T-cell (primary cell): ENCODE measurements around the gene RABEP2. TPM values are rescaled to one million over a fixed set of nuclear protein-coding genes. Genes with fewer than 3 reads are reported as not detected.

Experiments used
- ATAC-seq, 4 experiments: fragments of 200-7000 bp in 3 of 4; fragments of 150-1000 bp in 1 of 4; cut with Tn5 transposase; replicated peaks in 1 of 4; 1 replicate in 3 of 4; 2 replicates in 1 of 4; pipeline ENCODE4 v1.10.0; 2021; ENCODE audit warnings: moderate library complexity in 3 of 4, mild to moderate bottlenecking in 2 of 4, moderate number of reproducible peaks in 1 of 4
- CTCF ChIA-PET, 2 donors: fragments of 300-600 bp; sonication (Branson Sonifier 250); formaldehyde crosslinking; loops; one replicate each; lab custom pipeline; 2022; ENCODE audit warnings: antibody characterized with exemption in 2 of 2; lab: Charles Lee
- POLR2A ChIA-PET, 2 donors: fragments of 300-600 bp; sonication (Branson Sonifier 250); formaldehyde crosslinking; loops; one replicate each; lab custom pipeline; 2022; ENCODE audit warnings: antibody characterized with exemption in 2 of 2; lab: Charles Lee
- DNase-seq, 35 experiments: peaks; one replicate each; pipeline versions ENCODE4 v3.0.0 to v3.0.0-alpha.2; 2013 to 2023
- H3K27ac ChIP-seq: one replicate; pipeline ENCODE4 v1.5.1; 2013; ENCODE audit warnings: low read length
- H3K27me3 ChIP-seq, 2 experiments: replicated peaks in 1 of 2; 1 replicate in 1 of 2; 2 replicates in 1 of 2; pipeline versions ENCODE4 v1.6.1 to v1.7.0; 2013; ENCODE audit warnings: low read length in 1 of 2, mixed read lengths in 1 of 2; ENCODE audit not compliant: control insufficient read depth in 2 of 2, insufficient read depth in 2 of 2; ENCODE audit errors: extremely low read depth in 1 of 2
- H3K36me3 ChIP-seq, 2 donors: 1 replicate in 1 of 2; 2 replicates in 1 of 2; pipeline versions ENCODE4 v1.6.1 to v1.7.0; 2013; ENCODE audit warnings: low read length in 1 of 2; ENCODE audit not compliant: control insufficient read depth in 2 of 2, insufficient read depth in 1 of 2; ENCODE audit errors: extremely low read depth in 1 of 2
- H3K4me1 ChIP-seq, 2 experiments: 1 replicate in 1 of 2; 2 replicates in 1 of 2; pipeline versions ENCODE4 v1.6.1 to v1.7.0; 2013; ENCODE audit warnings: low read length in 2 of 2, mixed read lengths in 1 of 2; ENCODE audit not compliant: insufficient read depth in 2 of 2, control insufficient read depth in 1 of 2; ENCODE audit errors: extremely low read depth in 1 of 2
- H3K4me3 ChIP-seq, 2 donors: 1 replicate in 1 of 2; 2 replicates in 1 of 2; pipeline versions ENCODE4 v1.5.1 to v1.7.0; 2013; ENCODE audit warnings: mild to moderate bottlenecking in 2 of 2, low read length in 1 of 2, moderate library complexity in 1 of 2; ENCODE audit not compliant: control insufficient read depth in 1 of 2; ENCODE audit errors: extremely low read depth in 1 of 2
- H3K9me3 ChIP-seq: 2 replicates; pipeline ENCODE4 v1.7.0; 2013
- H3K27ac Mint-ChIP-seq, 2 donors: one replicate each; pipeline ENCODE4 v1.8.0; 2020 to 2021; ENCODE audit warnings: mild to moderate bottlenecking in 2 of 2, mixed read lengths in 2 of 2
- H3K27me3 Mint-ChIP-seq, 2 donors: one replicate each; pipeline ENCODE4 v1.8.0; 2021 to 2022; ENCODE audit warnings: mixed read lengths in 2 of 2
- H3K36me3 Mint-ChIP-seq: one replicate; pipeline ENCODE4 v1.8.0; 2021; ENCODE audit warnings: mixed read lengths
- H3K4me1 Mint-ChIP-seq, 3 donors: one replicate each; pipeline ENCODE4 v1.8.0; 2020 to 2022; ENCODE audit warnings: mixed read lengths in 3 of 3, mild to moderate bottlenecking in 1 of 3
- H3K4me3 Mint-ChIP-seq, 3 donors: one replicate each; pipeline ENCODE4 v1.8.0; 2020 to 2022; ENCODE audit warnings: mild to moderate bottlenecking in 3 of 3, mixed read lengths in 3 of 3, moderate library complexity in 3 of 3
- H3K9me3 Mint-ChIP-seq, 3 donors: one replicate each; pipeline ENCODE4 v1.8.0; 2020 to 2022; ENCODE audit warnings: mixed read lengths in 3 of 3
- WGBS: methylation state at CpG from one replicate; pipeline ENCODE4 v1.1.5; 2013; ENCODE audit warnings: missing lambda C conversion rate; ENCODE audit not compliant: insufficient coverage; 5-methylcytosine and 5-hydroxymethylcytosine counted together
- total RNA-seq, 35 experiments: library from RNA in 6 of 35; stranded (reverse) in 6 of 35; fragments of 120-200 nt in 1 of 35; gene quantifications; one replicate each; pipeline versions ENCODE4 v1.2.1 to v1.2.4 and lab custom pipeline; 2013 to 2026

RABEP2 gene
- total RNA-seq, 5 donors from 2014 or later (not counting 1 experiment from before 2014, with no cell fraction given): 26.9 to 35.5 (median 33.5) TPM

- Histone ChIP-seq H3K4me3 (no peak overlapping the region), H3K36me3 (peaks cover 28 to 43% of the 10 kb centered on the region in 2 donors), H3K4me1 (no peaks in the 10 kb centered on the region), H3K27me3 (no peaks in the 10 kb centered on the region), H3K9me3 (no peaks in the 10 kb centered on the region), H3K27ac (no peak overlapping the region)
- CTCF ChIA-PET: interaction anchor here in 1 of 2 donors (0.6 kb wide), 1 partner anchor 23 kb away, joined by 3 read pairs; no protein-coding TSS in a partner anchor
- Mint-ChIP-seq H3K27me3 (no peaks in the 10 kb centered on the region), H3K36me3 (peaks cover 22% of the 10 kb centered on the region), H3K27ac (no peak overlapping the region), H3K4me3 (no peak overlapping the region), H3K9me3 (no peaks in the 10 kb centered on the region), H3K4me1 (no peaks in the 10 kb centered on the region)
- WGBS: 98% methylated on average over 12 of the region's 12 CpGs
- ATAC-seq: no peak
- no peak for DNase-seq
- POLR2A ChIA-PET: no interaction called here
Observed at GRCh38 chr16:28912558-28912957, 12.5 kb downstream of the RABEP2 start.

GRCh38 chr16:28910086-28911031, 14.7 kb downstream of the RABEP2 start:
- no peaks in the 10 kb centered on the region for H3K4me1 Mint-ChIP-seq
- H3K36me3 Mint-ChIP-seq: peaks cover 13% of the 10 kb centered on the region
- no peak for ATAC-seq
- no peak overlapping the region for H3K4me3 ChIP-seq
- H3K9me3 Mint-ChIP-seq: no peaks in the 10 kb centered on the region
- no peaks in the 10 kb centered on the region for H3K9me3 ChIP-seq
- H3K36me3 ChIP-seq: peaks cover 25 to 35% of the 10 kb centered on the region in 2 donors
- 89% methylated on average over 14 of the region's 19 CpGs for WGBS
- CTCF ChIA-PET: interaction anchor here (0.5 to 0.6 kb wide), 2 partner anchors 11 to 24 kb away, joined by 3 read pairs; no protein-coding TSS in a partner anchor
- POLR2A ChIA-PET: interaction anchor here in 1 of 2 donors (0.6 to 0.7 kb wide), 2 partner anchors 65 to 722 kb away, joined by 4 to 11 read pairs; no protein-coding TSS in a partner anchor
- no peaks in the 10 kb centered on the region for H3K27me3 Mint-ChIP-seq
- H3K4me1 ChIP-seq: no peaks in the 10 kb centered on the region
- DNase-seq: no peak
- H3K4me3 Mint-ChIP-seq: no peak overlapping the region
- no peaks in the 10 kb centered on the region for H3K27me3 ChIP-seq
- no peak overlapping the region for H3K27ac ChIP-seq
- no peak overlapping the region for H3K27ac Mint-ChIP-seq

- no peak overlapping the region for H3K27ac ChIP-seq
- H3K4me3 ChIP-seq: no peak overlapping the region
- ATAC-seq: no peak
- Mint-ChIP-seq H3K27ac (no peak overlapping the region), H3K4me3 (no peak overlapping the region), H3K27me3 (no peaks in the 10 kb centered on the region), H3K4me1 (peaks cover 0 to 3% (median 0%) of the 10 kb centered on the region in 3 donors), H3K9me3 (no peaks in the 10 kb centered on the region), H3K36me3 (no peaks in the 10 kb centered on the region)
- no peak for DNase-seq
- ChIA-PET CTCF (no interaction called here), POLR2A (no interaction called here)
- peaks cover 0 to 6% of the 10 kb centered on the region in 2 experiments for H3K4me1 ChIP-seq
- WGBS: 96% methylated on average over 19 of the region's 24 CpGs
- no peaks in the 10 kb centered on the region for H3K27me3 ChIP-seq
- peaks cover 20 to 22% of the 10 kb centered on the region in 2 donors for H3K36me3 ChIP-seq
- no peaks in the 10 kb centered on the region for H3K9me3 ChIP-seq
Observed at GRCh38 chr16:28905800-28906372, 19.2 kb downstream of the RABEP2 start.

GRCh38 chr16:28905229-28905754, 19.7 kb downstream of the RABEP2 start:
- CTCF ChIA-PET: no interaction called here
- 98% methylated on average over 7 of the region's 9 CpGs for WGBS
- no peak for ATAC-seq

GRCh38 chr16:28904828-28905227, 20.2 kb downstream of the RABEP2 start:
- no peaks in the 10 kb centered on the region for H3K27me3 Mint-ChIP-seq
- H3K4me3 Mint-ChIP-seq: no peak overlapping the region

More at GRCh38 chr16:28905229-28905754, 19.7 kb downstream of the RABEP2 start:
- Histone ChIP-seq H3K27me3 (no peaks in the 10 kb centered on the region), H3K9me3 (no peaks in the 10 kb centered on the region), H3K4me1 (peaks cover 0 to 6% of the 10 kb centered on the region in 2 experiments), H3K27ac (no peak overlapping the region), H3K4me3 (no peak overlapping the region), H3K36me3 (peaks cover 15 to 16% of the 10 kb centered on the region in 2 donors)
- H3K9me3 Mint-ChIP-seq: no peaks in the 10 kb centered on the region
- DNase-seq: no peak
- no peaks in the 10 kb centered on the region for H3K36me3 Mint-ChIP-seq
- peaks cover 0 to 3% (median 0%) of the 10 kb centered on the region in 3 donors for H3K4me1 Mint-ChIP-seq
- H3K27me3 Mint-ChIP-seq: no peaks in the 10 kb centered on the region
- POLR2A ChIA-PET: no interaction called here
- H3K27ac Mint-ChIP-seq: no peak overlapping the region
- H3K4me3 Mint-ChIP-seq: no peak overlapping the region

GRCh38 chr16:28904363-28904762, 20.7 kb downstream of the RABEP2 start:
- Histone ChIP-seq H3K36me3 (peaks cover 13 to 15% of the 10 kb centered on the region in 2 donors), H3K4me1 (peaks cover 0 to 6% of the 10 kb centered on the region in 2 experiments), H3K27me3 (no peaks in the 10 kb centered on the region), H3K27ac (no peak overlapping the region), H3K9me3 (no peaks in the 10 kb centered on the region), H3K4me3 (no peak overlapping the region)
- 98% methylated on average over 14 of the region's 14 CpGs for WGBS
- ChIA-PET POLR2A (no interaction called here), CTCF (no interaction called here)
- H3K36me3 Mint-ChIP-seq: no peaks in the 10 kb centered on the region
- no peaks in the 10 kb centered on the region for H3K9me3 Mint-ChIP-seq
- no peak overlapping the region for H3K4me3 Mint-ChIP-seq
- peaks cover 0 to 3% (median 0%) of the 10 kb centered on the region in 3 donors for H3K4me1 Mint-ChIP-seq
- H3K27me3 Mint-ChIP-seq: no peaks in the 10 kb centered on the region
- ATAC-seq (no peak), DNase-seq (no peak)
- no peak overlapping the region for H3K27ac Mint-ChIP-seq

More at GRCh38 chr16:28904828-28905227, 20.2 kb downstream of the RABEP2 start:
- Mint-ChIP-seq H3K9me3 (no peaks in the 10 kb centered on the region), H3K27ac (no peak overlapping the region), H3K4me1 (peaks cover 0 to 3% (median 0%) of the 10 kb centered on the region in 3 donors), H3K36me3 (no peaks in the 10 kb centered on the region)
- Histone ChIP-seq H3K36me3 (peaks cover 15% of the 10 kb centered on the region in 2 donors), H3K27ac (no peak overlapping the region), H3K27me3 (no peaks in the 10 kb centered on the region), H3K9me3 (no peaks in the 10 kb centered on the region), H3K4me1 (peaks cover 0 to 6% of the 10 kb centered on the region in 2 experiments), H3K4me3 (no peak overlapping the region)
- over 99% methylated on average over 15 of the region's 16 CpGs for WGBS
- POLR2A ChIA-PET: no interaction called here
- ATAC-seq: no peak
- DNase-seq: no peak
- CTCF ChIA-PET: no interaction called here
